ENCODE results near the gene ALX3.
"Not testable (repeated sequence)": the region's sequence is repeated elsewhere in the genome, so short reads cannot be mapped to it uniquely, and the experiment has no call there.

Gene ALX3

DNA sequence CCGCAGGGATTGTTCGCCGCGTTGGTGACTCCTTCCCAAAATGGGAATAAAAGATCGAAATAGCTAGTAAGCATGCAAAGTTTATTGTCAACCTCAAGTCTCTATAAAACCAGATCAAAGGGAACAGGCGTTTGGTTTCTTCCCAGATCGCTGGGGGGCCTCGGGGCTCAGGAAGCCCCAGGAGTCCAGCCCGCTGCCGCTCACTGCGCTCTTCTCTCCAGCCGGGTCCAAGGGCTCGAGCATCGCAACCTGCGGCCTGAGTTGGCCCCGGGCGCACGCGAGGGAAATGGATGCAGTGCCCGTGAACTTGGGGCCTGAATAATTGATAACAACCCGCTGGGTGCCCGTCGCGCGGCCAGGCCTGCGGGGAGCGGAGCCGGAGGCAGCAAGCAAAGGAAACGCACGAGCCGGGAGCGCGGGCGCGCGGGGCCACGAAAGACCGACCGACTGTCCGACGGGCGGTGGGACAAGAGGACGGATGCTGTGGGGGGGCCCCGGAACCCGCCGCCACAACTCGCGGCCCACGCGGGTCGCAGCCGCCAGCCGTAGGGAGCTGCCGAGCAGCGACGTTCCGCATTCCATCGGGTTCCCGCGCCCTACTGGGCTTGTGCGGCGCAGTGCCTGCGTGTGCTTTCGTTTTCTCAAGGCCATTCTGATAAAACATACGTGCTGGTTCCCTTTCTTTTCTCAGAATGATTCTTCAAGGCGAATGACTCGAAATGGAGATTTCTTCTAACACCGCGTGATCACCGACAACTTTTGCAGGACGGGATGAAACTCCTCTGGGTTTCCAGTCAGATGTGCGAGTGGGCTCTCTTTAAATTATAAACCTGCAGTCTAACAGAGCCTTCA lies 14.0 kb upstream of the ALX3 start:
- H2AFZ ChIP-seq (ENCODE audit: low read depth, low read length): peak overlapping the region; percentile 30
- H3K36me3 ChIP-seq (ENCODE audit: insufficient read depth, low read length): no peaks in the 10 kb centered on the region
- H3K4me1 ChIP-seq (ENCODE audit: insufficient read depth, low read length): peaks cover 3% of the 10 kb centered on the region
- H3K4me3 ChIP-seq (ENCODE audit: low read length): no peak overlapping the region
- H3K9me3 ChIP-seq (ENCODE audit: low read length): peaks cover 3% of the 10 kb centered on the region
- peaks cover 83% of the 10 kb centered on the region for H3K27me3 ChIP-seq (ENCODE audit: insufficient read depth, low read length)

DNA sequence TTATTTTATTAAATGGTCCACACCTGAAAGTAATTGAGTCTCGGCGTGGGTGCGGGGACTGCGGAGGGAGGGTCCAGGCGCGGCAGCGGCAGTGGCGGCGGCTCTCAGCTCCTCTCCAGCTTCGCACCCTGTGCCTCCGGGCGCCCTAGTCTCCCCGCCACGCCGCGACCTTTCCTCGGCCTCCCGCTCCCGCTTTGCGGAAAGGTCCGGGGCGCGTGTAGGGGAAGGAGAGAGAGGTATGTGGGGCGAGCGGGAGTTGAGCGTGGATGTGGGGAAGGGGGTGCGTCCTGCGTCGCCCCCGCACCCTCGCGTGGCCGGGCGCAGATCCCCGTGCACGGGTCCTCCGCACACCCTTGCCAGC lies 13.4 kb upstream of the ALX3 start:
- H3K36me3 ChIP-seq (ENCODE audit: insufficient read depth, low read length): no peaks in the 10 kb centered on the region
- peaks cover 3% of the 10 kb centered on the region for H3K4me1 ChIP-seq (ENCODE audit: insufficient read depth, low read length)
- H2AFZ ChIP-seq (ENCODE audit: low read depth, low read length): no peak overlapping the region
- no peak overlapping the region for H3K4me3 ChIP-seq (ENCODE audit: low read length)
- H3K9me3 ChIP-seq (ENCODE audit: low read length): peaks cover 3% of the 10 kb centered on the region
- H3K27me3 ChIP-seq (ENCODE audit: insufficient read depth, low read length): peaks cover 87% of the 10 kb centered on the region

DNA sequence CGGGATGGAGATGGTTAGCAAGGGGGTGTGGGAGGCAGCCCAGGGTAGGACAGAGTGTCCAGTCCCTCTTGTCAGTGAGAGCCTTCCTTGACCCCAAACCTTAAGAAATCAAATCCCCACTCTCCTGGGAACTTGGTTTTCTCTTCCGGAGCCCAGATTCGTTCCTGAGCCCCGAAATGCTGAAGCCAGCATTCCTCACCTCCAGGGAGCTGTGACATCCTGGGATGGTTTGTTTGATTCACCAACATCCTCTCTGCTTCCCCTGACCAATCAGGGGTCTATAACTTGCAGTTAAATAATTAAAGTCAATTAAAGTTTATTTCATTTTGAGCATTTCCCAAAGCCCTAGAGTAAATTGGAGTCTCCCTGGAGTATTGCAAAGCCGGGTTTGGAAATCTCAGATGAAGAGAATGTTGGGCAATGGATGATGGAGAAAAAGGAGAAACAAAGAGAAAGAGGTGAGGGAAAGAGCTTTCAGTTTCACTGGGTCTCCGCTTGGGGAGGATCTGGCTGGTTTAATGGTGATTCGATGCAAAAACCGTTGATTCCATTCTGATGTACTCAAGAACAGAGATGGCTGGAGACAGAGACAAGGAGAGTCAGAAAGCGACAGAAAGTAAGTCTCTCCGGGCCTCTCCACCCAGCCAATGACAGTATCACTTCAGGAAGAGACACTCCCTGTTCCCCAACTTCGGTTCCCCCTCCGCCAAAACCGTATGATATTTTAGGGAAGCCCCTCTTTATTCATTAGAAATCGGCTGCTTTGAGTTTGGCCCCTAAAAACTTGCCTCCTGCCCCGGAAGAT lies 12.8 kb upstream of the ALX3 start:
- Histone ChIP-seq H3K4me3 (ENCODE audit: low read length) (no peak overlapping the region), H2AFZ (ENCODE audit: low read depth, low read length) (no peak overlapping the region), H3K4me1 (ENCODE audit: insufficient read depth, low read length) (peaks cover 3% of the 10 kb centered on the region), H3K36me3 (ENCODE audit: insufficient read depth, low read length) (no peaks in the 10 kb centered on the region), H3K9me3 (ENCODE audit: low read length) (peaks cover 3% of the 10 kb centered on the region), H3K27me3 (ENCODE audit: insufficient read depth, low read length) (peaks cover 89% of the 10 kb centered on the region)

DNA sequence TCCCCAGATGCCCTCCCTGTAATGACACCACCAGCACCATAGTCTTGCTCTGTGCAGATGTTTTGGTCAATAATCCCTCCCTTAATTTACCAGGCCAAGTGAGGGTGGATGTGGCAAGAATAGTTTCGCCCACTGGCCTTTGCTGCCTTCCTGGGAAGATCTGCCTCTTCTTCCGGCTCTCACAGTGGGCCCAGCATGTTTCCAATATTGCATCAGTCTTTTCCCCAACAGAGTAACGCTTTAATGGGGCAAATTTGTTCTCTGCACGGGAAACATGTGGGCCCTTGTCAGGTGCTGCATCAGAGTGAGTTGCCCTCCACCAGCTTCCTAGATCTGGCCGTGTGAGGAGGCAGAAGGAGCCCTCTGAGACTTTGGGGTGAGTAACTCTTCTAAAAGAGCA lies 12.0 kb upstream of the ALX3 start:
- H3K36me3 ChIP-seq (ENCODE audit: insufficient read depth, low read length): no peaks in the 10 kb centered on the region
- H3K9me3 ChIP-seq (ENCODE audit: low read length): peaks cover 3% of the 10 kb centered on the region
- no peak overlapping the region for H3K4me3 ChIP-seq (ENCODE audit: low read length)
- peaks cover 92% of the 10 kb centered on the region for H3K27me3 ChIP-seq (ENCODE audit: insufficient read depth, low read length)
- H3K4me1 ChIP-seq (ENCODE audit: insufficient read depth, low read length): peaks cover 3% of the 10 kb centered on the region
- H2AFZ ChIP-seq (ENCODE audit: low read depth, low read length): no peak overlapping the region

DNA sequence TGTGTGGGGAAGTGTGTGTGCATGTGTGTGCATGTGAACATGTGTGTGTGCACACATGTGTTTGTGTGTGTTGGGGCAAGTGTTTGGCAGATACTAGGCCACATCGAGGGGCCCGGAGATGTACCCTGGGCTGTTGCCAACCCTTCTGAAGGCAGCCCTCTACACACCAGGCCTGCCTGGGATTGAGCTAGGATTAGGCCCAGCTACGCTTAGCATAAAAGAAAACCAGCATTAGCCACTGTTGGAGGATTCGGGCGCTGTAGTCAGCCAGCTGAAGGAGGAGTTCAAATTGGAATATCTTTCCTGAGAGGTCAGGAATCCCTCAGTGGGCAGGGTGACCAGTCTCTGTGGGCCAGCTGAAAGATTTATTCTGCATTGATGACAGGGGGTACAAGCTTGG lies 10.6 kb upstream of the ALX3 start:
- Histone ChIP-seq H3K27me3 (ENCODE audit: insufficient read depth, low read length) (peaks cover 86% of the 10 kb centered on the region), H2AFZ (ENCODE audit: low read depth, low read length) (no peak overlapping the region)

DNA sequence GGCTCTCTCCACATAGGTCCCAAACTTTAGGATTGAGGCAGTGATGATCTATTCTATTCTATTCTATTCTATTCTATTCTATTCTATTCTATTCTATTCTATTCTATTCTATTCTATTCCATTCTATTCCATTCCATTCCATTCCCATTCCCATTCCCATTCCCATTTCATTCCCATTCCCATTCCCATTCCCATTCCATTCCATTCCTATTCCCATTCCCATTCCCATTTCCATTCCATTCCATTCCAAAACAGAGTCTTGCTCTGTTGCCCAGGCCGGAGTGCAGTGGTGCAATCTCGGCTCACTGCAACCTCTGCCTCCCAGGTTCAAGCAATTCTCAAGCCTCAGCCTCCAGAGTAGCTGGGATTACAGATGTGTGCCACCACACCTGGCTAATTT lies 9.5 kb upstream of the ALX3 start:
- H3K4me3 ChIP-seq (ENCODE audit: low read length); H3K4me1 ChIP-seq (ENCODE audit: insufficient read depth, low read length); H3K36me3 ChIP-seq (ENCODE audit: insufficient read depth, low read length); H2AFZ ChIP-seq (ENCODE audit: low read depth, low read length); H3K9me3 ChIP-seq (ENCODE audit: low read length): not testable (repeated sequence)
- peaks cover 79% of the 10 kb centered on the region for H3K27me3 ChIP-seq (ENCODE audit: insufficient read depth, low read length)

More for the DNA sequence above, 10.6 kb upstream of the ALX3 start:
- no peaks in the 10 kb centered on the region for H3K36me3 ChIP-seq (ENCODE audit: insufficient read depth, low read length)
- no peak overlapping the region for H3K4me3 ChIP-seq (ENCODE audit: low read length)
- H3K4me1 ChIP-seq (ENCODE audit: insufficient read depth, low read length): peaks cover 3% of the 10 kb centered on the region
- peaks cover 3% of the 10 kb centered on the region for H3K9me3 ChIP-seq (ENCODE audit: low read length)

DNA sequence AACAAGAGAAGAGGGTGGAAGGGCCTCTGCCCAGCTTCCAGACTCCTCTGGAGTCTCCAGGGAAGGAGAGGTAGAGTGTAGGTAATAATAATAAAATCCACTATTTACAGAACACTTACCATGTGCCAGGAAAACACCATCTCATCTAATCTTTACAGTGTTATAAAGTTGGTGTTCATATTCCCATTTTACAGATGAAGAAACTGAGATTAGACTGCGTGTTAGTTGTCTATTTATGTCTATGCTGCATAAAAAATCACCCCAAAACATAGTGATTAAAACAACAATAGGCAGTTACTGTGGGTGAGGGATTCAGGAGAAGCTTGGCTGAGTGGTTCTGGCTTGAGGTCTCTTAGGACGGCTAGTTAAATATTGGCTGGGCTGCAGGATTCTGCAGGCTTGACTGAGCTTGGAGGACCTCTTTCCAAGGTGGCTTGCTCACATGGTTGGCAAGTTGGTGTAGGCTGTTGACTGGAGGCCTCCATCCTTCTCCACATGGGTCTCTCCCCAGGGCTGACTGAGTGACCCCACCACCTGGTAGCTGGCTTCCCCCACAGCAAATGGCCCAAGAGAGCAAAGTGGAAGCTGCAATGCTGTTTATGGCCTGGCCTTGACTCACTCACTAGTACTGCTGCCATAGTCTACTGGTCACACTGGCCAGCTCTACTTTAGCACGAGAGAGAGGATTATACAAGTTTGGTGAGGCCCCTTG lies 6.5 kb upstream of the ALX3 start:
- Histone ChIP-seq H2AFZ (ENCODE audit: low read depth, low read length) (no peak overlapping the region), H3K27me3 (ENCODE audit: insufficient read depth, low read length) (peaks cover 77% of the 10 kb centered on the region)

DNA sequence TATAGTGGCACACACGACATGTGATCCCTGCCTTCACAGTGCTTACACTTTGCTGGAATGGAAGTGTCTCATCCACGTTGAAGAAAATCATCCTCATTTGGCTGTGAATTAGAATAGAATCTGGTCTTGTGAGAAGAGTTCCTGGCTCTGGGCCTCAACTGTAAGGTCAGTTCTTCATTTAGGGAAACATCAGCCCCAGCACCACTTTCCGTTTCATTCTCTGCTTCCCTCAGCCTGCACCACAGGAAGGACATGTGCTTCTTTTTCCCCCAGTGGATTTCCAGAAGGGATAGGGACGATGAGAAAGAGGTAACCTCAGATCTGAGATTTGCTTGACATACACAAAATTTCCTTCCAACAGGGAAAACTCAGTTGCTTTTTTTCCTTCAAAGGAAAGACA lies 3.7 kb upstream of the ALX3 start:
- no peak overlapping the region for H3K4me3 ChIP-seq (ENCODE audit: low read length)
- H2AFZ ChIP-seq (ENCODE audit: low read depth, low read length): no peak overlapping the region
- no peaks in the 10 kb centered on the region for H3K36me3 ChIP-seq (ENCODE audit: insufficient read depth, low read length)
- H3K4me1 ChIP-seq (ENCODE audit: insufficient read depth, low read length): peaks cover 2% of the 10 kb centered on the region
- H3K27me3 ChIP-seq (ENCODE audit: insufficient read depth, low read length): peaks cover 80% of the 10 kb centered on the region
- peaks cover 4% of the 10 kb centered on the region for H3K9me3 ChIP-seq (ENCODE audit: low read length)

More for the DNA sequence above, 6.5 kb upstream of the ALX3 start:
- Histone ChIP-seq H3K9me3 (ENCODE audit: low read length) (peaks cover 2% of the 10 kb centered on the region), H3K4me1 (ENCODE audit: insufficient read depth, low read length) (no peaks in the 10 kb centered on the region), H3K36me3 (ENCODE audit: insufficient read depth, low read length) (no peaks in the 10 kb centered on the region), H3K4me3 (ENCODE audit: low read length) (no peak overlapping the region)

DNA sequence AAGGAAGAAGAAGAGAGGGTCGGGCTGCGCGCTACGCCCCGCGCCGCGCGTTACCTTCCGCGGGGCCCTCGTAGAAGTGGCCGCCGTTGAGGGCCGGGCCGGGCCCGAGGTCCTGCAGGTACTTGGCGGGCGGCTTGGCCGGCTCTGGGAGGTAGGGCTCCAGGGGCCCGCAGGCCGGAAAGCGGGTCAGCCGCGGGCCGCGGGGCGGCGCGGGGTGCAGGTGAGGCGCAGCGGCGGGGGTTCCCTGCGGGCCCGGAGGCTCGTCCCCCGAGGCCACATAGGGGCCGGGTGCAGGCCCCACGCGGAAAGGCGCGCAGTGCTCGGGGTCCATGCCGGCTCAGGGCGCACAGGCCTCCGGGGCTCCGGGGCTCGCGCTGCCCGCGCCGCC lies 196 bp downstream of the ALX3 start:
- Histone ChIP-seq H3K9me3 (ENCODE audit: low read length) (peaks cover 6% of the 10 kb centered on the region), H3K4me1 (ENCODE audit: insufficient read depth, low read length) (peaks cover 2% of the 10 kb centered on the region), H3K27me3 (ENCODE audit: insufficient read depth, low read length) (peaks cover 92% of the 10 kb centered on the region), H2AFZ (ENCODE audit: low read depth, low read length) (no peak overlapping the region), H3K36me3 (ENCODE audit: insufficient read depth, low read length) (no peaks in the 10 kb centered on the region), H3K4me3 (ENCODE audit: low read length) (no peak overlapping the region)

DNA sequence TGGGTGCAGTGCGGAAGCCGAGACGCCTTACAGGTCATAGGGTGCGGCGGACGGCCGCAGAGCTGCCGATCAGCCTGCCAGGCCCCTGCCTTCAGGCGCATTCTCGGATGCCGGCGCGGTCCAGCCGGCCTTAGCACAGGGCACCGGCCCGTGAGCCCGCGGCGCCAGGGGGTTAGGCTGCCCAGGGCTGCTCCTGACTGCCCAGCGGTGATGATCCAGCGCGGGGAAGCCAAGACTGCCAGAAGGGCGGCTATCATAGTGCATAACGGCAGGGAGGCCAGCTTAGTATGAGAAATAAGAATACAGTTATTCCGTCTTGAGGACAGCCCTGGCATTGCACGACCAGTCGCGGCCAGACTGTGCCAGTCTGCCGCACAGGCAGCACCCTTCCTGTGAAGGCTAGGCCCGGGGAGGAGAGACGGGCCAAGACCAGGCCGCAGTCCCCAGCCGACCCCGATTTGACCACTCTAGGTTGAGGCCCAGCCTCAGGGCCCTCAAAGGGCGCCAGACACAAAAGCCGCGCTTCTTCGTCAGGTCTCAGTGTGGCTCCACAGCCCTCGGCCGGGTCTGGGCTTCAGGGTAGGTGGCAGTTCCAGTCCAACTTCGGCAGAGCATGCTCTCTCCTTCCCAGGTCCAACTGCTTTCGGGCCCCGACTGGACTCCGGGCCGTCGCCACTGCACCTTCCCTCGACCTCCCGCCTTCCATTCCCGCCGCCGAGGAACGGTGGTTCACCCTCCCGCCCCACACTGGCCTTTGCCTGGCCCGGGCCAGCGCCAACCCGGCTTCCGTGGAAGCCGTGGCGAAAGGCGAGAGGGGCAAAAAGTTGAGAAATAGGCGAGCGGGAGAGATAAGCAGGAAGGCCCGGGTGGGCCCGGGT lies 829 bp downstream of the ALX3 start:
- H3K4me1 ChIP-seq (ENCODE audit: insufficient read depth, low read length): peaks cover 2% of the 10 kb centered on the region
- peaks cover 91% of the 10 kb centered on the region for H3K27me3 ChIP-seq (ENCODE audit: insufficient read depth, low read length)
- no peaks in the 10 kb centered on the region for H3K36me3 ChIP-seq (ENCODE audit: insufficient read depth, low read length)
- H2AFZ ChIP-seq (ENCODE audit: low read depth, low read length): no peak overlapping the region
- no peak overlapping the region for H3K4me3 ChIP-seq (ENCODE audit: low read length)
- H3K9me3 ChIP-seq (ENCODE audit: low read length): peaks cover 6% of the 10 kb centered on the region

DNA sequence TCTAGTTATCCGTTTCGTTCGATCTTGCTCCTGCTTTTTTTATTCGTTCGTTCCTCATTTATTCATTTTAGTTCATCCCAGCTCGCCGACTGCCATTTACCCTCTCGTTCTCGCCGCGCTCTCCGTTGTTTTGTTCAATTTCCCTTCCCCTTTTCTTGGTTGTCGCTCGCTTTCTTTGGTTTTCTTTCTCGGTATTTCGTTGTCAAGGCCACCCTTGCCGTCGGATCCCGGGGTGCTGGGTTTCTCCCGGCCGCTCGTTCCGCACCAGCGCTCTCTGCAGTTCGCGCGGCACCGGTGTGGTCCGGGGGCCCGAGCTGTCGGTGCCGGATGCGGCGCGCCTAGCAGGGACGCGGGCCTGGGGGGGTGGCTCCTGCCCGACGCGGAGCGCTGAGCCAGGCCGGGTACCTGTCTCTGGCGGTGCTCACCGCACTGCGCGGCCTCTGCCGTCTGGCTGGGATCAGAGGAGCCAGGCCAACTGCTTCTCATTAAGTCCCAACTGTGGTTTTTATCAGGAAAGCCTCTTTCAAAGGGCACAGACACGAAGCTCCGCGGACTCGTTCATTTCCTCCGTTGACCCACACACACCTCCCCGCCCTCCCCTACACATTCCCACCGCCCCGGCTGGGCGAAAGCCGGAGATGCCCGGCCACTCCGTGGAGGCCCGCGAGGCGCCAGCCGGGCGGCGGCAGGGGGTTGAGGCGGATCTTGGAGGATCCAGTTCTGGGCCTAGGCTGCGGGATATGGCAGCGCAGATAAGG lies 1.6 kb downstream of the ALX3 start:
- Histone ChIP-seq H3K27me3 (ENCODE audit: insufficient read depth, low read length) (peaks cover 84% of the 10 kb centered on the region), H2AFZ (ENCODE audit: low read depth, low read length) (no peak overlapping the region), H3K4me1 (ENCODE audit: insufficient read depth, low read length) (peaks cover 2% of the 10 kb centered on the region), H3K36me3 (ENCODE audit: insufficient read depth, low read length) (no peaks in the 10 kb centered on the region), H3K4me3 (ENCODE audit: low read length) (no peak overlapping the region), H3K9me3 (ENCODE audit: low read length) (peaks cover 6% of the 10 kb centered on the region)
